SK-N-MC (cell line): Measurements from ENCODE around the gene DIRAS1.

ENCODE experiments used
- EZH2 ChIP-seq: fragments of 200-600 bp; sonication (generic); IDR thresholded peaks from one replicate; pipeline ENCODE4 v1.6.1; 2017; ENCODE audit warnings: antibody characterized with exemption
- POLR2AphosphoS5 ChIP-seq: IDR thresholded peaks from 2 replicates; pipeline ENCODE4 v1.6.1; 2012; ENCODE audit warnings: mild to moderate bottlenecking, low read depth, low read length, borderline replicate concordance

DNA sequence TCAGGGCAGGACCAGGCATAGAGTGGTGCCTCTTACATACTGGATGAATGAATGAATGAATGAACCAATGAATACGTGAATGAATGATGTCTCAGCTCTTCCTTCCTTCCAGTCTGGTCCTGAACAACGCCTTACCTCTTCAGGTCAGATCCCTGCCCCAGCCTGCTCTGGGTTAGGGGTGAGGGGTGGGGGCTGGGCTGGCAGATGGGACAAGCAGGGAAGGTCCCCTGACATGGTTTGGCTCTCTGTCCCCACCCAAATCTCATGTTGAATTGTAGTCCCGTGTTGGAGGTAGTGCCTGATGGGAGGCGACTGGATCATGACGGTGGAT lies 9.3 kb downstream of the DIRAS1 start:
- TF ChIP-seq EZH2 (no peak), POLR2AphosphoS5 (no peak)
